Fibroblast of peridontal ligament (primary cell): ENCODE measurements around the gene RTCA.
"Not testable (repeated sequence)": the region's sequence is repeated elsewhere in the genome, so short reads cannot be mapped to it uniquely, and the experiment has no call there.

Experiments used
- DNase-seq: peaks from one replicate; pipeline ENCODE4 v3.0.0-alpha.2; 2010; ENCODE audit errors: extremely low read depth

RTCA gene

DNA sequence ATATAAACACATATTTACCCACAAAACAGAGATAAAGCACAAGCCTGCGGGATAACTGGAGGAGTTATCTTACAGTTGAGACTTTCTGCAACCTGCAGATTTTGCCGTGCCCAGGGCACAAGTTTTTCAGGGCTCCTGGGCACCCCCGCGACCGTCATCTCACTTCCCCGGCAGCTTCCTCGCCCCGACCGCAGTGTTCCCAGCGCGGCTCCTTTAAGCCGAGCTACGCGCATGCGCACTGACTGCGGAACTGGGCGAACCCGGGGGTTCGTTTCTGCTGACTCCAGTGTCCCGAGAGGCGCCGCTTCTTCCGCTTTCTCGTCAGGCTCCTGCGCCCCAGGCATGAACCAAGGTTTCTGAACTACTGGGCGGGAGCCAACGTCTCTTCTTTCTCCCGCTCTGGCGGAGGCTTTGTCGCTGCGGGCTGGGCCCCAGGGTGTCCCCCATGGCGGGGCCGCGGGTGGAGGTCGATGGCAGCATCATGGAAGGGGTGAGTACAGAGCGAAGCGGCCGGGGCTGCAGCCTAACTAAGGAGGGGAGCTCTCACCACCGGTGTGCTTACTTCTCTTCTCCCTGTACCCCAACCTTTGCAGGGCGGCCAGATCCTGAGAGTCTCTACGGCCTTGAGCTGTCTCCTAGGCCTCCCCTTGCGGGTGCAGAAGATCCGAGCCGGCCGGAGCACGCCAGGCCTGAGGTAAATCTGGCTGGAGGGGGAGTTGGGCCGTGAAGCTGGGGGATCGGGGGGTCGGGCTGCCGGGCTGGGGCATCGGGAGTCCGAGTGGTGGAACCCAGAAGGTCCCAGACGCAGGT, at the start of gene RTCA:
RTCA (plus strand) TSS at position 286 of the 810 bp plus-strand sequence; CDS start at position 446, 160 bp downstream.
- peak; percentile 95 for DNase-seq

DNA sequence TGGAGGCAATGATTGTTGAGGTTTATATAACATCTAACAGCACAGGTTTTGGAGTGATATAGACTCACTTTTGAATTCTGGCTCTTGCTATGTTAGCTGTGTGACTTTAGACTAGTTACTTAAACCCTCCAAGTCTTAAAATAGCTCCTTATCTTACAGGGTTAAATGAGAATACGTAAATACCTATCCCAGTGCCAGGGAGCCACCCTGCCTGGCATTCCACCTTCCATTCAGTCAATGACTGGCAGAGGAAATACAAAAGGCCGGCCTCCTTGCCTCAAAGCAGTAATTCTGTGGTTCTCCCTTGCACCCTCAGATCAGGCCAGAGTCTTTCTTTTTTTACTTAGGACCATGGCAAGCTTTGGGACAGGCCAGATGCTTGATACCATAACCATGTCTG, 48.2 kb upstream of the RTCA start:
- DNase-seq: no peak

DNA sequence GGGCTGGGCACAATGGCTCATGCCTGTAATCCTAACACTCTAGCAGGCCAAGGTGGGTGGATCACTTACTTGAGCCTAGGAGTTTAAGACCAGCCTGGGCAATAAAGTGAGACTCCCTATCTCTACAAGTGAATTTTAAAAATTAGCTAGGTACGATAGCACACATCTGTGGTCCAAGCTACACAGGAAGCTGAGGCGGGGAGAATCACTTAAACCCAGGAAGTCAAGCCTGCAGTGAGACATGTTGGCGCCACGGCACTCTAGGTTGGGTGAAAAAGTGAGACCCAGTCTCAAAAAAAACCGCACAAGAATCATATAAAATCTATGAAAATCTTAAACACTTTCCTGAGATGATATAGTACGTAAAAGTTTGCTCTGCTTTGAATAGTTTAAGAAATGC, 46.6 kb upstream of the RTCA start:
- DNase-seq: no peak

DNA sequence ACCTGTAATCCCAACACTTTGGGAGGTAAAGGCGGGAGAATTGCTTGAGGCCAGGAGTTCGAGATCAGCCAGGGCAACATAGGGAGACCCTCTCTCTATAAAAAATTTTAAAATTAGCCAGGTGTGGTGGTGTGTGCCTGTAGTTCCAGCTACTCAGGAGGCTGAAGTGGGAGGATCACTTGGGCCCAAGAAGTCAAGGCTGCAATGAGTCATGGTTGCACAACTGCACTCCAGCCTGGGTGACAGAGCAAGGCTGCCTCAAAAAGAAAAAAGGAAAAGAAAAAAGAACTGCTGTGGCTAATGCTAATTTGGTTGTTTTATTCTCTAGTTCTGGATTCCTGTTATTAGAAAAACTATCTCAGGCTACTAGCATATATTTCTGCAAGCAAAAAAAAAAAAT, 46.1 kb upstream of the RTCA start:
- no peak for DNase-seq

DNA sequence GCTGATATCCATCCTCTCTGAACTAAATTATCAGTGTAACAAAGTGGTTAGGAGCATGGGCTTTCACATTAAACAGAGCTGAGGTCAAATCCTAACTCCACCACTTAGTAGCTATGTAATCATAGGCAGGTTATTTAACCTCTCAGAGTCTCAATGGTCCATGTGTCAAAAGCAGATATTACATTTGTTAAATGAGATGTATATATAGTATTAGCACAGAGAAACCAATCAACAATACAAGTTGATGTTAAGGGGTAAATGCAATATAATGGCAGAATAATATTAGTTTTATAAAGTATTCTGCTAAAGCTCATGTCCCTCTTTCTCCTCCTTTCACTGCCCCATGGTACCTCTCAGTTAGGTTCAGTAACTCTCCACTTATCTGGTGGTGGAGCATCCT, 43.6 kb upstream of the RTCA start:
- DNase-seq: no peak

DNA sequence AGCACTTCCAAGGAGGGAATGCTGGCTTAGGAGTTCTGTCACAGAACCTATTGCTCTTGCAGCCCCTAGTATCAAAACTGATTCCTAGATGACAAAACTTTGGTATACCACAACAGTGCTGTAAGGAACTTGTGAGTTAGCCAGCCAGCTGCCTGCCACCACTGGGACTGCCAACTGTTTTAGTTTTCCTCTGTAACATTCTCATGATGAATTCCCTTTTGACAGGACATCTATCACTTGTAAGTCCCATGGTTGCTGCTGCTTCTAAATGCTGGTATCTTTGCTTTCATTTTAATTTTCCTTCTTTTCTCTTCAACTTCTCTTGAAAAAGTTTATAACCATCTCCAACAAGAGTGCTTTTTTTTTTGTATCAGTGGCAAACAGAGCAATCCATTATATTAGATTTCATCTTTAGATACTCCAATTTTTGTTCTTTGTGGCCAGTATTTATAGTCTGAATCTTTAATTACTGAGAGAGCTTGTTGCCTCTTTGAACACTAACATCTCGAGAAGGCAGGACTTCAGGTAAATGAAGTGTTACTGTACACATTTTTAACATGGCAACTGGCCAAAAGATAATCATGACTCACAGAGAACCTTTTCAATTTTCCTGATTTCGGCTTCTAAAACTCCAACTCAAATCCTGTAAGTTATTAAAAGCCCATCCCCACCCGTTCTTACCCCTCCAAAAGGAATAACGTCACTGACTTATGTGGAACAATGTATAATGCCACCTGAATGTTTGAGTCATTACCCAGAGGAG, 36.2 kb upstream of the RTCA start:
- DNase-seq: no peak

DNA sequence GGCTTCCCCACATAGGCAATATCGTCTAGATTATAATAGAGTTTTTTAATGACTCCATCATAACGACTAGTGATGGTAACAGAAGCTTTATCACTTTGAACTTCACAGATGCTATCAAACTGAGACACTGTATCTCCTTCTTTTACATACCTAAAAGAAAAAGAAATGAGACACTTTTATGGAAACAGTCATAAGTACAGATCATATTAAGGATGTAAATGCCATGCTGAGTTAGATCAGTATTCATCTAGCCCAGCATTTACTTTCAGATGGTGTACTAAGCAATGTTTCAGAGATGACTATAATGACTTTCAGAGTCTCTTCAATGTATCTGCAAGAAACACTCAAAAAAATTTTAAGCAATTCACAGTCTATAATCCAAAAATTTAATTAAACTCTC, 35.3 kb upstream of the RTCA start:
- DNase-seq: no peak

DNA sequence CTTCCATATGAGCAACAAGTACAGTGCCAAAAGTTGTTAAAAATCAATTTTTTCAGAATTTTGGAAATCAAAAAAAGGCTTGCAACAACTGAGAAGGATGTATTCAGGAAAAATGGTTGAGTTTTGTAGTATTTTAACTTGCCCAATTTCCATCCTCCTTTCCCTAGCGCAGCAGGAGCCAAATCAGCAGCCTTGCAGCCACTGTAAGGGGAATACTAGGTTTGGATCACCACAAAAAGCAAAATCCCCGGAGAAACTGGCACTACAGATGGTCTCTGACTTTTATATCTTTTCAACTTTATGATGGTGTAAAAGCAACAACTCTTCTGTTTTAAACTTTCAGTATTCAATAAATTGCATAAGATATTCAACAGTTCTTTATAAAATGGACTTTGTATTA, 34.3 kb upstream of the RTCA start:
- DNase-seq: no peak

DNA sequence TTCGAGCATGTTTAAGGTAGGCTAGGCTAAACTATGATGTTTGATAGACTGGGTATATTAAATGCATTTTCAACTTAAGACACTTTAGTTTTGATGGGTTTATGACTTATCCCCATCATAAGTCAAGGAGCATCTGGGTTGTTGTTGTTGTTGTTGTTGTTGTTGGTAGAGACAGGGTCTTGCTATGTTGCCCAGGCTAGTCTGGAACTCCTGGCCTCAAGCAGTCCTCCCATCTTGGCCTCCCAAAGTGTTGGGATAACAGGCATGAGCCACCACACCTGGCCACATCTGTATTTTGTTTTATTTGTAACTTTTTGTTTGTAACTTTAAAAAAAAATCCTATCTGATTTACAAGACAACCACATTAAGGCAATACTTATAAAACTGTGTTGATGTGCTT, 33.9 kb upstream of the RTCA start:
- no peak for DNase-seq

DNA sequence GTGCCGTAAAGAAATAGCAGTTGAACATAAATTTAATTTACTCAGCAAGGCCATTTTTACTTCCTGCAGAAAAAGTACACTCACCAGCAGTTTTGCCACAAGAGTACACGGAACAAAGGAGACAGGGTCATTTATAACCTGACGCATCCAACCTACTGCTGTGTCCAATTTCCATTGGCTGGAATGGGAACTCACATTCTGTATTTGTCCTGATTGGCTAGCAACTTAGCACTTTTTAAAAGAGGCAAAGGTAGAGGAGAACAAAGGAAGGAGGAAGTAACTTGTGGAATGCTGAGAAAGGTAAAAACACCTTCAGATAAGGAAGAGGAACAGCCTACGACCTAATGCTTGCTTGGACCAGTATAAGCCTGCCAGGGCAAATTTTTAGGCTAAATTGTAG, 32.5 kb upstream of the RTCA start:
- not testable (repeated sequence) for DNase-seq

DNA sequence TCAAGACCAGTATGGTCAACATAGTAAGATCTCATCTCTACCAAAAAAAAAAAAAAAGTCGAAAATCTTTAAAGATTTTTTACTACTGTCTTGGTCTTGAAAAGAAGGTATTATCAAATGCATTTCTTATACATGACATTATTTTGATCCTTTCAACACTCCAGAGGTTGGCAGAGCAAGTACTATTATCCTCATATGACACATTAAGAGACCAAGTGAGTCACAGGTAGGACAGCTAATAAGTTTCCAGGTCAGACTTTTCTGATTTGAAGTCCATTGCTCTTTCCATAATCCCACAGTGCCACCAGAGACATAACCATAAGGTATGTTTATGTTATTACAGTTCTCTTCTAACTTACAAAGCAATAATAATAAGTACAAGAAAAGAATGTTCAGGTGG, 31.6 kb upstream of the RTCA start:
- DNase-seq: no peak

DNA sequence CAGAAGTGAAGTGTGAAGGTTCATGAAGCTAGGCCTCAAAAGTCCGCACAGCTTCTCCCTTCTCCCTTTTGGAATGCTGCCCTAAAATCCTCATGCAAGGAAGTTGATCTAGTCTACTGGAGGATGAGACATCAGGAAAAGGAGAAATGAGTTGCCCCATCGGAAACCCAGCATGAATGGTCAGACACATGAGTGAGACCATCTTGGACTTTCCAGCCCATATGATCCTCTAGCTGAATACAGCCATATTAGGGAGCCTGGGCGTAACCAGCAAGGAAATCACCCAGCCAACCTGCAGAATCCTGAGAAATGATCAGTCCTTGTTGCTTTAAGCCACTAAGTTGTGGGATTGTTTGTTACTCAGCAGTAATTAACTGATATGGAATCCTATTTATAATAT, 28.9 kb upstream of the RTCA start:
- no peak for DNase-seq

DNA sequence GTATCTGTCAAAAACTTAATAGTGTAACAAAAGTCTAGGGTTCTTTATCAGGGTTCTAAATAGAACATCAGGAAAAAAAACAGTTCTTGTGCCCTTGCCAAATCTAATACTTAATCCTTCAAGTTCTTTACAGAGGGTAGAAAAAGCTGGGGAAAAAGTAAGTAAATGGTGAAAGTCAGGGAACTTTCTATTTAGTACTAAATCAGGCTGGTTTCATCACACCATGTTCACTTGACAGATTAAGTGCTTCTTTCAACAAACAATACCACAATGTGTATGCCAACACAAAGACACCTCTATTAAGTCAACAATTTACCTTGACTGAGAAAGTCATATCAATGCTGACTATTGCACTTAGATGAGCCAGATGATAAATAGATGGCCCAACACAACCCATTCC, 26.1 kb upstream of the RTCA start:
- no peak for DNase-seq

DNA sequence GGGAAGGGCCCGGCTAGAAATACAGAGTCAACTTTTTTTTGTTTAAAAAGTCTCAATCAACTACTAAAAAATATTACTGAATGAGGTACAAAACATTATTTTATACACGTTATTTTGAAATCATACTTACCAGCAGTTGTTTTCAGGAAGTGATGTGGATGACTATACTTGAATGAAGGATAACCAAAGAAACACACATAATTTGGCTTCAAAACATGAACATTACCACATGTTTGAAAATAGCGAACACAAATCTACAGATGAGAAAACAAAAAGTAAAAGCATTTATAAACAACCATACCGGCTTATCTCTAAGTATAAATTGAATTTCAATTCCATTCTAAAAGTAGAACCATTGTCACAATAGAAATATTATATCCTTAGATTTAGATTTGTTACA, 25.4 kb upstream of the RTCA start:
- peak; percentile 12 for DNase-seq

DNA sequence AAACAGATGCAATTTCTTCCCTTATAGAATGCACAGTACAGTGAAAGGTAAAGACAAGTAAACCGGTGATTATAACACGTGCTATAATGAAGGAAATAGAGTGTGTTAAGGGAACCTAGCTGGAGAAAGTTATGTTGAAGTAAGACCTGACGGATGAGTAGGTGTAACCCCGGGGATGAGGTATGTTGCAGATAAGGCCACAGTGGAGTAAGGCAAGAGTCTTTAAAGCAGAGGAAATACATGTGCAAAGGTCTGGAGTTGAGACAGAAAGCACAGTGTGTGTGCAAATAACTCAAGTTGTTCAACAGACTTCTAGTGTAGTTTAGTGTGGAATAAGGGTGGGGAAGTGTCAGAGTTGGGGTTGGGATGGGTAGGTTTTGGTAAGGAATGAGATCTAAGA, 19.3 kb upstream of the RTCA start:
- no peak for DNase-seq

DNA sequence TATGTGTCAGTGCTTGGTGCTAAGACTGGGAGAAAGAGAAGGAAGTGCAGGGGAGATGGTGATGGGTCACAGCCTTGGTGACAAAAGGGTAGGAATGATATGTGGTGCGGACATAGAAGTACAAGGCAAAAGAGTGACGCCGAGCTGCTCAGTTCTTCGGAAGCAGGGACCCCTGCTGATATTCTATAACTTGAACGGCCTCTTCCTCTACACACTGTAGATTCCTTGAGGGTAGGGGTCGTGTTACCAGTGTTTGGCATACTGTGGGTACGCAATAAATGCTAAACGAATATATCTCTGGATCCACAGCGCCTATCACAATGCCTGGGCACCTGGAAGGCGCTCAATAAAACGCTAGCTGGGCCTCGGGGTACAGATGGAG, 16.9 kb upstream of the RTCA start:
- DNase-seq: no peak

DNA sequence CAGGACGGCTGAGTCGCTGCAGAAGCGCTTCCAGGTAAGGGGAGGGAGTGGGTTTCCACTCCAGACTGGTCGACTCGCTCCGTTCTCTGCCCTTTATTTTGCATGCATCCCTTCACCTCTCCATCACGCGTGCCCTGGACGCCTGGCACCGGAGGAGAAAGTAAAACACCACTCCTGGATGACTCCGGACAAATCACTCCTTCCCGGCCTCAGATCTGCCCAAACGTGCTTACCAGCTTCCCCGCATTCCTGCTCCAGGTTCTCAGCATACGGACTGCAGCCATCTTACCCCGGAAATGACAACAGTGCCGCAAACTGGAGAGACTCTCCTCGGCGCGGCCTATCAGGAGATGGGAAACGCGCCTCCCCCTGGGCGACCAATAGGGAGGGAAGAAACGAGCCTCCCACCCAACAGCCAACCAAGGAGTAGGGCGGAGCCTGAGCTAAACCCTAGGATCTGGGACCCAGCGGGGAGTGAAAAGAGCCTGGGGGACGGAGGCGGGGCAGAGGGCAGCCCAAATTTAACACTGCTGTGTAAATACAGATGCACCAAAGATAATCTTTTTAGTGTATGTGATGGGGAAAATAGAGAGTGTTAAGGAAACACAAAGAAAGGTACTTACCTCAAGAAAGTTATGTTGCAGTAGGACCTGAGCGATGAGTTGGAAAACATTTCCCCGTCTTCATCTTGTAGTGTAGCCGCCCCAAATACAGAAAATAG, 16.3 kb upstream of the RTCA start, which contains the start of gene DBT:
DBT (minus strand) TSS at position 298 of the 721 bp plus-strand sequence; CDS start at position 284, 14 bp downstream.
- peak; percentile 91 for DNase-seq

DNA sequence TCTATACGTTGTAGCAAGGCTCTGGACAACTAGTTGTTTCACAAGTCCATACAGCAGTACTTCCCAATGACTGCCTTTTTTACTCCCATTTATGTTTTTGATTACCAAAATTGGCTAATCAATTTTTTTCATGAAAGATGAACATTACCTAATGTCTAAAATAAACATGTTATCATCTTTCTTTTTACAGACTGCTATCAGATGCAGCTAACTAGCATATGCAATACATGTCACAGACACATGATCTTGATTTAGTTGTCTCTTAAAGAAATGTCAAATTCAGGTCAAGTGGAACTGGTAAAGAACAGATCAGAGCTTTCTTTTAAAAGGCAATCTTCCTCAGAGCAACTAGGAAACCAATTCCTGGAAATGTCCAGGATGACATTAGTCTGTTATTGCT, 15.8 kb upstream of the RTCA start:
- DNase-seq: peak; percentile 42

DNA sequence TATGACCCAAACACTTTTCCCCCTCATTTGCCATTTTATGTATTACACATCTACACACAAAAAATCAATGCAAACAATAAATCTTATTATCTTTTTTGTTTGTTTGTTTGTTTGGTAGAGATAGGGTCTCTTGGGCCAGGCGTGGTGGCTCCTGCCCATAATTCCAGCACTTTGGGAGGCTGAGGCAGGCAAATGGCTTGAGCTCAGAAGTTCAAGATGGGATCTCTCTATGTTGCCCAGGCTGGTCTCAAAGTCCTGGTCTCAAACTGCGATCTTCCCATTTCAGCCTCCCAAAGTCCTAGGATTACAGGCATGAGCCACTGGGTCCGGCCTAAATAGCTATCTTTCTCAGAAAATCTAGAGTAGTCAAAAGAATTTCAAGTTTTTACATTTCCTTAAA, 15.2 kb upstream of the RTCA start:
- DNase-seq: no peak

DNA sequence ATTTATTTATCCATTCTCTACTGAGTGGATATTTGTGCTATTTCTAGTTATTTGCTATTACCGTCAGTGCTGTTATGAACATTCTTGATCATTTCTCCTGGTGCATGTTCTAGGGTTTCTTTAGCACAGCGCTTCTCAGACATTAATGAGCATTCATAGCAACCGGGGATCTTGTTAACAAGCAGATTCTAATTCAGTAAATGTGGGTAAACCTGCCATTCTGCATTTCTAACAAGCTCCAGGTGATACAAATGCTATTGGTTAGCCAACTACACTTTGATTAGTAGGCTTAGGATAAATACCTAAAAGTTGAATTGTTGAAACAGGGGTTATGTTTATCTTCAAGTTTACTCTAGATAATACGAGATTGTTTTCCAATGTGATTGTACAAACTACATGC, 13.1 kb upstream of the RTCA start:
- no peak for DNase-seq

DNA sequence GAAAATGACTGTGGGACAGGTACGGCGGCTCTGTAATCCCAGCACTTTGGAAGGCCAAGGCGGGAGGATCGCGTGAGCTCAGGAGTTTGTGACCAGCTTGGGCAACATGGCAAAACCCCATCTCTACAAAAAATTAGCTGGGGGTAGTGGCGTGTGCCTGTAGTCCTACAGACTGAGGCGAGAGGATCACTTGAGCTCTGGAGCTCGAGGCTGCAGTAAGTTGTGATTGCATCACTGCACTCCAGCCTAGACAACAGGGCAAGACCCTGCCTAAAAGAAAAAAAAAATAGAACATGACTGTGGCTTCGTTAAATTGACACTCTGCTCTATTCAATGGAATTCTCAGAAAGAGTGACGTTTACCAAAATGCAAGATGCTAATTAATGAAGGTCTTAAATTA, 12.5 kb upstream of the RTCA start:
- DNase-seq: no peak

DNA sequence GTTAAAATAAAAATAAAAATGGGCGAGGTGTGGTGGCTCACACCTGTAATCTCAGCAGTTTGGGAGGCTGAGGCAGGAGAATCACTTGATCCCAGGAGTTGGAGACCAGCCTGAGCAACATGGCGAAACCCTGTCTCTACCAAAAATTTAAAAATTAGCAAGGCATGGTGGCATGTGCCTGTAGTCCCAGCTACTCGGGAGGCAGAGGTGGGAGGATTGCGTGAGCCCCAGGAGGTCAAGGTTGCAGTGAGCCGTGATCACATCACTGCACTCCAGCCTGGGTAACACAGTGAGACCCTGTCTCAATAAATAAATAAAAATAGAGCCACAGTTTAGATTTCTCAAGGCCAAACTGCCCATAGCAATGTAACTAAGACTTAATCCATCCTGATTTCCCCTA, 9.7 kb upstream of the RTCA start:
- not testable (repeated sequence) for DNase-seq

DNA sequence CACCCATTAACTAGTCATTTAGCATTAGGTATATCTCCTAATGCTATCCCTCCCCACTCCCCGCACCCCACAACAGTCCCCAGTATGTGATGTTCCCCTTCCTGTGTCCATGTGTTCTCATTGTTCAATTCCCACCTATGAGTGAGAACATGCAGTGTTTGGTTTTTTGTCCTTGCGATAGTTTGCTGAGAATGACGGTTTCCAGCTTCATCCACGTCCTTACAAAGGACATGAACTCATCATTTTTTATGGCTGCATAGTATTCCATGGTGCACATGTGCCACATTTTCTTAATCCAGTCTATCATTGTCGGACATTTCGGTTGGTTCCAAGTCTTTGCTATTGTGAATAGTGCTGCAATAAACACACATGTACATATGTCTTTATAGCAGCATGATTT, 7.6 kb upstream of the RTCA start:
- DNase-seq: not testable (repeated sequence)
